NCI-H2196 (cell line): Measurements from ENCODE around the gene FOXN3.

ENCODE experiments used
- DNase-seq: peaks from one replicate; lab custom pipeline; 2025; ENCODE audit not compliant: unreplicated experiment; lab: John Stamatoyannopoulos, UW

The FOXN3 gene

GRCh38 chr14:89384636-89385035 is 32.4 kb downstream of the FOXN3 start:
- no peak for DNase-seq

GRCh38 chr14:89384023-89384422 is 33.0 kb downstream of the FOXN3 start:
- DNase-seq, result no peak

GRCh38 chr14:89382901-89383845 is 33.9 kb downstream of the FOXN3 start:
- no peak for DNase-seq

GRCh38 chr14:89382487-89382886 is 34.5 kb downstream of the FOXN3 start:
- no peak for DNase-seq

- DNase-seq, result no peak
These were observed 36.9 kb downstream of the FOXN3 start for GRCh38 chr14:89379891-89380820.

GRCh38 chr14:89379006-89379405 is 38.0 kb downstream of the FOXN3 start:
- DNase-seq, result no peak

- DNase-seq, result no peak
These were observed 38.9 kb downstream of the FOXN3 start for GRCh38 chr14:89378119-89378518.

GRCh38 chr14:89377544-89377943 is 39.5 kb downstream of the FOXN3 start:
- DNase-seq, result no peak

- DNase-seq, result no peak
These were observed 42.1 kb downstream of the FOXN3 start for GRCh38 chr14:89374908-89375307.

GRCh38 chr14:89373185-89373584 is 43.8 kb downstream of the FOXN3 start:
- DNase-seq, result no peak

- DNase-seq, result no peak
These were observed 44.5 kb downstream of the FOXN3 start for GRCh38 chr14:89372512-89372883.

- no peak for DNase-seq
These were observed 45.2 kb downstream of the FOXN3 start for GRCh38 chr14:89371585-89372511.

- DNase-seq, result no peak
These were observed 46.3 kb downstream of the FOXN3 start for GRCh38 chr14:89370781-89371180.

GRCh38 chr14:89370381-89370780 is 46.7 kb downstream of the FOXN3 start:
- DNase-seq, result no peak

GRCh38 chr14:89369656-89370055 is 47.4 kb downstream of the FOXN3 start:
- DNase-seq, result no peak

GRCh38 chr14:89368490-89369477 is 48.2 kb downstream of the FOXN3 start:
- DNase-seq, result no peak

- no peak for DNase-seq
These were observed 49.3 kb downstream of the FOXN3 start for GRCh38 chr14:89367779-89368120.

GRCh38 chr14:89366864-89367778 is 49.9 kb downstream of the FOXN3 start:
- DNase-seq, result no peak
